Cardiac fibroblast (primary cell): ENCODE data around the gene CNGB1.

Source experiments
- DNase-seq, 2 donors: peaks; one replicate each; pipeline versions ENCODE4 v3.0.0 to v3.0.0-alpha.2; 2010; ENCODE audit warnings: low read depth in 2 of 2
- H3K4me3 ChIP-seq, 2 donors: replicated peaks in 1 of 2; 1 replicate in 1 of 2; 2 replicates in 1 of 2; pipeline ENCODE4 v1.5.1; 2011; ENCODE audit warnings: low read depth in 2 of 2, low read length in 2 of 2, mild to moderate bottlenecking in 2 of 2, moderate library complexity in 1 of 2
- CTCF ChIP-seq: IDR thresholded peaks from one replicate; pipeline ENCODE4 v1.5.1; 2011; ENCODE audit warnings: low read depth, mild to moderate bottlenecking, low read length, inconsistent platforms

The CNGB1 gene

GRCh38 chr16:57950382-57950781, 20.5 kb downstream of the CNGB1 start:
- H3K4me3 ChIP-seq = no peak overlapping the region
- no peak for TF ChIP-seq CTCF
- DNase-seq = no peak

- peak in 1 of 2 donors; percentile 19 for DNase-seq
- no peak for TF ChIP-seq CTCF
- no peak overlapping the region for H3K4me3 ChIP-seq
These were observed 21.2 kb downstream of the CNGB1 start for GRCh38 chr16:57949595-57950238.

GRCh38 chr16:57949013-57949412, 21.9 kb downstream of the CNGB1 start:
- no peak for DNase-seq
- H3K4me3 ChIP-seq = no peak overlapping the region
- TF ChIP-seq CTCF = no peak

GRCh38 chr16:57948027-57948426, 22.9 kb downstream of the CNGB1 start:
- DNase-seq = no peak
- H3K4me3 ChIP-seq = no peak overlapping the region
- no peak for TF ChIP-seq CTCF

GRCh38 chr16:57947261-57947660, 23.7 kb downstream of the CNGB1 start:
- no peak for TF ChIP-seq CTCF
- no peak for DNase-seq
- H3K4me3 ChIP-seq = no peak overlapping the region

- H3K4me3 ChIP-seq = no peak overlapping the region
- TF ChIP-seq CTCF = no peak
- DNase-seq = no peak
These were observed 24.6 kb downstream of the CNGB1 start for GRCh38 chr16:57946181-57946801.
